ENCODE results near the gene DAPL1. TPM values are rescaled to one million over a fixed set of nuclear protein-coding genes. Genes with fewer than 3 reads are reported as not detected.

The DAPL1 gene
- polyA plus RNA-seq, 3 donors: 31.8 to 76.2 (median 38.3) TPM

Other genes starting within 250 kb of the DAPL1 start
- gene TANC1, start 173.3 kb downstream of the DAPL1 start, polyA plus RNA-seq (ENCODE audit: insufficient read length in 3 of 3): 10 to 100 TPM; 47.0 to 55.6 (median 52.8) TPM

All from right renal cortex interstitium (tissue), 3 donors.